HepG2 (cell line): ENCODE results near the gene REC114. TPM values are rescaled to one million over a fixed set of nuclear protein-coding genes. Genes with fewer than 3 reads are reported as not detected.

ENCODE experiments used
- ATAC-seq: fragments of 200-7000 bp; cut with Tn5 transposase; 3 replicates; pipeline ENCODE4 v1.9.1; 2020; ENCODE audit warnings: mild to moderate bottlenecking, moderate library complexity
- BruUV-seq: library from RNA; stranded (reverse); fragments of 400-500 nt; replicated peaks from 2 replicates; lab custom pipeline; 2021; lab: Mats Ljungman, UMichigan
- CTCF ChIA-PET: fragments of 300-600 bp; formaldehyde crosslinking; extraction: SDS; loops from one replicate; lab custom pipeline; 2021; ENCODE audit warnings: low total read pairs, inconsistent platforms, low intra/inter-chr PET ratio; lab: Yijun Ruan, JAX
- POLR2A ChIA-PET: fragments of 350-600 bp; sonication (Branson Sonifier 250); formaldehyde crosslinking; loops from one replicate; lab custom pipeline; 2020; ENCODE audit warnings: antibody characterized with exemption, inconsistent platforms; lab: Yijun Ruan, JAX
- DNase-seq: peaks from one replicate; pipeline ENCODE4 v3.0.0-alpha.2; 2015; ENCODE audit warnings: low spot score
- FAIRE-seq: peaks from 3 replicates; lab custom pipeline; 2011; peaks lifted over from hg19 to GRCh38; lab: Jason Lieb, UNC
- H2AFZ ChIP-seq: one replicate; pipeline ENCODE4 v1.6.1; 2011; ENCODE audit warnings: low read length, inconsistent platforms
- H3K27ac ChIP-seq: fragments of 300-600 bp; 3 replicates; pipeline ENCODE4 v1.8.0; 2011; ENCODE audit warnings: mixed run types, mild to moderate bottlenecking, mixed read lengths, low read length, inconsistent platforms; ENCODE audit not compliant: insufficient read depth; ENCODE audit errors: extremely low read length
- H3K27me3 ChIP-seq, 2 experiments: fragments of 200-600 bp in 1 of 2; 2 replicates in 1 of 2; 3 replicates in 1 of 2; pipeline versions ENCODE4 v1.6.0 to v1.8.0; 2011; ENCODE audit warnings: low read length in 2 of 2, mild to moderate bottlenecking in 2 of 2, moderate library complexity in 2 of 2, inconsistent platforms in 1 of 2; ENCODE audit not compliant: insufficient read depth in 2 of 2, control insufficient read depth in 1 of 2
- H3K36me3 ChIP-seq, 2 experiments: fragments of 200-600 bp in 1 of 2; replicated peaks in 1 of 2; 2 replicates in 1 of 2; 3 replicates in 1 of 2; pipeline versions ENCODE4 v1.5.1 to v1.8.0; 2011; ENCODE audit warnings: low read length in 2 of 2, inconsistent platforms in 1 of 2; ENCODE audit not compliant: insufficient read depth in 2 of 2, control insufficient read depth in 1 of 2
- H3K4me1 ChIP-seq: 2 replicates; pipeline ENCODE4 v1.5.1; 2012; ENCODE audit warnings: low read length, inconsistent platforms; ENCODE audit not compliant: insufficient read depth
- H3K4me2 ChIP-seq: 2 replicates; pipeline ENCODE4 v1.6.0; 2011; ENCODE audit warnings: low read depth, low read length, inconsistent platforms
- H3K4me3 ChIP-seq, 3 experiments: fragments of 200-600 bp in 1 of 3; sonication (generic), shearing (Covaris generic) in 1 of 3; replicated peaks in 1 of 3; 2 replicates each; pipeline ENCODE4 v1.5.1; 2011 to 2016; ENCODE audit warnings: low read length in 3 of 3, inconsistent platforms in 2 of 3, low read depth in 2 of 3, mild to moderate bottlenecking in 2 of 3, control low read depth in 1 of 3, mixed read lengths in 1 of 3; ENCODE audit not compliant: insufficient read depth in 1 of 3
- H3K79me2 ChIP-seq: one replicate; pipeline ENCODE4 v1.6.1; 2011; ENCODE audit warnings: low read length, inconsistent platforms; ENCODE audit not compliant: insufficient read depth
- H3K9ac ChIP-seq: 2 replicates; pipeline ENCODE4 v1.6.0; 2011; ENCODE audit warnings: mild to moderate bottlenecking, low read depth, low read length, inconsistent platforms; ENCODE audit not compliant: insufficient read depth
- H3K9me3 ChIP-seq: 2 replicates; pipeline ENCODE4 v1.5.1; 2012; ENCODE audit warnings: mild to moderate bottlenecking, low read length
- H4K20me1 ChIP-seq: 2 replicates; pipeline ENCODE4 v1.6.0; 2011; ENCODE audit warnings: inconsistent platforms, mild to moderate bottlenecking, low read length, moderate library complexity; ENCODE audit not compliant: insufficient read depth
- HNF4A ChIP-seq: sonication (generic); formaldehyde crosslinking; IDR thresholded peaks from 2 replicates; pipeline ENCODE4 v1.4.0; 2020; ENCODE audit warnings: missing genetic modification reagents
- NCOA1 ChIP-seq: sonication (generic); formaldehyde crosslinking; IDR thresholded peaks from 2 replicates; pipeline ENCODE4 v1.9.0; 2021; ENCODE audit warnings: missing genetic modification reagents
- NFYB ChIP-seq: sonication (generic); formaldehyde crosslinking; IDR thresholded peaks from 2 replicates; pipeline ENCODE4 v1.4.0; 2020; ENCODE audit warnings: missing genetic modification reagents
- POGZ ChIP-seq: sonication (generic); formaldehyde crosslinking; IDR thresholded peaks from 2 replicates; pipeline ENCODE4 v1.4.0; 2020; ENCODE audit warnings: mild to moderate bottlenecking, missing genetic modification reagents
- SRF ChIP-seq: IDR thresholded peaks from 2 replicates; pipeline ENCODE4 v1.6.1; 2011; ENCODE audit warnings: mild to moderate bottlenecking, low read depth, low read length, moderate library complexity
- ZBTB42 ChIP-seq: sonication (generic); formaldehyde crosslinking; IDR thresholded peaks from 2 replicates; pipeline ENCODE4 v1.5.0; 2020; ENCODE audit warnings: mild to moderate bottlenecking, missing genetic modification reagents
- in situ Hi-C: cut with HindIII; loops from 2 replicates; pipeline ENCODE4 v1.10.0; 2017; ENCODE audit warnings: low pct_unique_long_range_greater_than_20kb; ENCODE audit not compliant: extremely low pct_ligation_motif_present
- intact Hi-C: fragments of 100-400 bp; cut with micrococcal nuclease; formaldehyde crosslinking; loops from one replicate; pipeline ENCODE4 v1.10.0; 2022; ENCODE audit not compliant: unreplicated experiment
- polyA plus RNA-seq, 8 experiments: library from polyadenylated mRNA; depleted of rRNA in 3 of 8; stranded (reverse) in 7 of 8; unstranded in 1 of 8; fragments of >200 nt; fragmentation: Illumina TruSeq in 4 of 8; extraction: Trizol in 4 of 8; gene quantifications; 2 replicates each; pipeline versions ENCODE4 v1.2.1 to v1.2.3, GENCODE V29; 2011 to 2016; ENCODE audit warnings: low read depth in 4 of 8, missing spikeins in 1 of 8, mixed read lengths in 1 of 8; ENCODE audit not compliant: insufficient read depth in 1 of 8
- total RNA-seq, 5 experiments: library from RNA; depleted of rRNA; stranded (reverse); fragments of >200 nt; fragmentation: Illumina TruSeq; extraction: Trizol; gene quantifications; 2 replicates each; pipeline ENCODE4 v1.2.3, GENCODE V29; 2016; ENCODE audit warnings: low read depth in 1 of 5
- TF ChIP-seq, protein P1 (sequence below): sonication (generic); formaldehyde crosslinking; IDR thresholded peaks from 2 replicates; pipeline ENCODE4 v1.5.0; 2020; ENCODE audit warnings: mild to moderate bottlenecking, missing genetic modification reagents, borderline replicate concordance
- TF ChIP-seq, protein P2 (sequence below): conservative IDR thresholded peaks from 2 replicates; pipeline ENCODE4 v1.6.1; 2018; ENCODE audit warnings: missing genetic modification reagents
- TF ChIP-seq, protein P3 (sequence below): IDR thresholded peaks from 2 replicates; pipeline ENCODE4 v1.6.1; 2016; ENCODE audit warnings: missing compliant biosample characterization, missing genetic modification reagents, borderline replicate concordance
- TF ChIP-seq, protein P4 (sequence below): sonication (generic); formaldehyde crosslinking; IDR thresholded peaks from 2 replicates; pipeline ENCODE4 v1.4.0; 2020; ENCODE audit warnings: missing genetic modification reagents
- TF ChIP-seq, protein P5 (sequence below): IDR thresholded peaks from 2 replicates; pipeline ENCODE4 v1.6.1; 2016; ENCODE audit warnings: low read depth

Gene REC114
- total and polyA plus RNA-seq, 2 of the 13 experiments (the other 11 are each of a cell fraction or from before 2014, with no cell fraction given): not detected

DNA sequence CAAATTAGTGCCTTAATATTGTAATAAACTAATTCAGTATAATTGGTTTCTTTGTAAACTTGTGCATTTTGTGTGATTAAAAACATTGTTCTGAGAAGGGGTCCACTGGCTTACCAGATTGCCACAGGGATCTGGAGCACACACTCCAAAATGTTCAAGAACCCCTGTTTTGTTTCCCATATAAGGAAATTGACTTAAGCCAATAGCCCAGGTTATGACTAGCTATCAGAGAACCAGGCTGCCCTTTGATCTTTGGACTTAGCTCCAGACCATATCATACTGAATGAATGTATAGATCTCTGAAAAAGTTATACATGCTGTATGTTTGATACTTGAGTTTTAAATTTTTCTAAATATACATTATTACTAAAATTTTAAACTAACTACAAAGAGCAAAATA is 98.5 kb downstream of the REC114 start:
- ATAC-seq (no peak), FAIRE-seq (no peak), DNase-seq (peak; percentile 41)
- Histone ChIP-seq H4K20me1 (no peaks in the 10 kb centered on the region), H3K9ac (no peak overlapping the region), H3K4me2 (no peak overlapping the region), H3K27me3 (no peaks in the 10 kb centered on the region), H2AFZ (no peak overlapping the region), H3K9me3 (no peaks in the 10 kb centered on the region), H3K79me2 (no peaks in the 10 kb centered on the region), H3K4me1 (peaks cover 7% of the 10 kb centered on the region; the same call in 1 of the 2 replicates), H3K27ac (no peak overlapping the region), H3K36me3 (no peaks in the 10 kb centered on the region), H3K4me3 (no peak overlapping the region)
- intact Hi-C loops (no loop called here), in situ Hi-C loops (no loop called here)
- no TSS peak for BruUV-seq
- ChIA-PET POLR2A (no interaction called here), CTCF (no interaction called here)
- TF ChIP-seq ZBTB42 (CRISPR knock-in tag): no peak
- TF ChIP-seq, protein P1, sequence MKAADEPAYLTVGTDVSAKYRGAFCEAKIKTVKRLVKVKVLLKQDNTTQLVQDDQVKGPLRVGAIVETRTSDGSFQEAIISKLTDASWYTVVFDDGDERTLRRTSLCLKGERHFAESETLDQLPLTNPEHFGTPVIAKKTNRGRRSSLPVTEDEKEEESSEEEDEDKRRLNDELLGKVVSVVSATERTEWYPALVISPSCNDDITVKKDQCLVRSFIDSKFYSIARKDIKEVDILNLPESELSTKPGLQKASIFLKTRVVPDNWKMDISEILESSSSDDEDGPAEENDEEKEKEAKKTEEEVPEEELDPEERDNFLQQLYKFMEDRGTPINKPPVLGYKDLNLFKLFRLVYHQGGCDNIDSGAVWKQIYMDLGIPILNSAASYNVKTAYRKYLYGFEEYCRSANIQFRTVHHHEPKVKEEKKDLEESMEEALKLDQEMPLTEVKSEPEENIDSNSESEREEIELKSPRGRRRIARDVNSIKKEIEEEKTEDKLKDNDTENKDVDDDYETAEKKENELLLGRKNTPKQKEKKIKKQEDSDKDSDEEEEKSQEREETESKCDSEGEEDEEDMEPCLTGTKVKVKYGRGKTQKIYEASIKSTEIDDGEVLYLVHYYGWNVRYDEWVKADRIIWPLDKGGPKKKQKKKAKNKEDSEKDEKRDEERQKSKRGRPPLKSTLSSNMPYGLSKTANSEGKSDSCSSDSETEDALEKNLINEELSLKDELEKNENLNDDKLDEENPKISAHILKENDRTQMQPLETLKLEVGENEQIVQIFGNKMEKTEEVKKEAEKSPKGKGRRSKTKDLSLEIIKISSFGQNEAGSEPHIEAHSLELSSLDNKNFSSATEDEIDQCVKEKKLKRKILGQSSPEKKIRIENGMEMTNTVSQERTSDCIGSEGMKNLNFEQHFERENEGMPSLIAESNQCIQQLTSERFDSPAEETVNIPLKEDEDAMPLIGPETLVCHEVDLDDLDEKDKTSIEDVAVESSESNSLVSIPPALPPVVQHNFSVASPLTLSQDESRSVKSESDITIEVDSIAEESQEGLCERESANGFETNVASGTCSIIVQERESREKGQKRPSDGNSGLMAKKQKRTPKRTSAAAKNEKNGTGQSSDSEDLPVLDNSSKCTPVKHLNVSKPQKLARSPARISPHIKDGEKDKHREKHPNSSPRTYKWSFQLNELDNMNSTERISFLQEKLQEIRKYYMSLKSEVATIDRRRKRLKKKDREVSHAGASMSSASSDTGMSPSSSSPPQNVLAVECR (CRISPR knock-in tag): no peak
- TF ChIP-seq, protein P2, sequence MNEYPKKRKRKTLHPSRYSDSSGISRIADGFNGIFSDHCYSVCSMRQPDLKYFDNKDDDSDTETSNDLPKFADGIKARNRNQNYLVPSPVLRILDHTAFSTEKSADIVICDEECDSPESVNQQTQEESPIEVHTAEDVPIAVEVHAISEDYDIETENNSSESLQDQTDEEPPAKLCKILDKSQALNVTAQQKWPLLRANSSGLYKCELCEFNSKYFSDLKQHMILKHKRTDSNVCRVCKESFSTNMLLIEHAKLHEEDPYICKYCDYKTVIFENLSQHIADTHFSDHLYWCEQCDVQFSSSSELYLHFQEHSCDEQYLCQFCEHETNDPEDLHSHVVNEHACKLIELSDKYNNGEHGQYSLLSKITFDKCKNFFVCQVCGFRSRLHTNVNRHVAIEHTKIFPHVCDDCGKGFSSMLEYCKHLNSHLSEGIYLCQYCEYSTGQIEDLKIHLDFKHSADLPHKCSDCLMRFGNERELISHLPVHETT (CRISPR knock-in tag): no peak
- TF ChIP-seq HNF4A (CRISPR knock-in tag): peak; percentile 51
- TF ChIP-seq, protein P3, sequence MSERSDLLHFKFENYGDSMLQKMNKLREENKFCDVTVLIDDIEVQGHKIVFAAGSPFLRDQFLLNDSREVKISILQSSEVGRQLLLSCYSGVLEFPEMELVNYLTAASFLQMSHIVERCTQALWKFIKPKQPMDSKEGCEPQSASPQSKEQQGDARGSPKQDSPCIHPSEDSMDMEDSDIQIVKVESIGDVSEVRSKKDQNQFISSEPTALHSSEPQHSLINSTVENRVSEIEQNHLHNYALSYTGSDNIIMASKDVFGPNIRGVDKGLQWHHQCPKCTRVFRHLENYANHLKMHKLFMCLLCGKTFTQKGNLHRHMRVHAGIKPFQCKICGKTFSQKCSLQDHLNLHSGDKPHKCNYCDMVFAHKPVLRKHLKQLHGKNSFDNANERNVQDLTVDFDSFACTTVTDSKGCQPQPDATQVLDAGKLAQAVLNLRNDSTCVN (CRISPR knock-in tag): peak; percentile 61; the same call in 1 of the 2 replicates
- peak; percentile 83 for TF ChIP-seq SRF
- TF ChIP-seq, protein P4, sequence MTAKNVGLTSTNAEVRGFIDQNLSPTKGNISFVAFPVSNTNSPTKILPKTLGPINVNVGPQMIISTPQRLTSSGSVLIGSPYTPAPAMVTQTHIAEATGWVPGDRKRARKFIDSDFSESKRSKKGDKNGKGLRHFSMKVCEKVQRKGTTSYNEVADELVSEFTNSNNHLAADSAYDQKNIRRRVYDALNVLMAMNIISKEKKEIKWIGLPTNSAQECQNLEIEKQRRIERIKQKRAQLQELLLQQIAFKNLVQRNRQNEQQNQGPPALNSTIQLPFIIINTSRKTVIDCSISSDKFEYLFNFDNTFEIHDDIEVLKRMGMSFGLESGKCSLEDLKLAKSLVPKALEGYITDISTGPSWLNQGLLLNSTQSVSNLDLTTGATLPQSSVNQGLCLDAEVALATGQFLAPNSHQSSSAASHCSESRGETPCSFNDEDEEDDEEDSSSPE: no peak
- no peak for TF ChIP-seq POGZ (CRISPR knock-in tag)
- no peak for TF ChIP-seq NCOA1 (CRISPR knock-in tag)
- TF ChIP-seq NFYB (CRISPR knock-in tag): no peak
- TF ChIP-seq, protein P5, sequence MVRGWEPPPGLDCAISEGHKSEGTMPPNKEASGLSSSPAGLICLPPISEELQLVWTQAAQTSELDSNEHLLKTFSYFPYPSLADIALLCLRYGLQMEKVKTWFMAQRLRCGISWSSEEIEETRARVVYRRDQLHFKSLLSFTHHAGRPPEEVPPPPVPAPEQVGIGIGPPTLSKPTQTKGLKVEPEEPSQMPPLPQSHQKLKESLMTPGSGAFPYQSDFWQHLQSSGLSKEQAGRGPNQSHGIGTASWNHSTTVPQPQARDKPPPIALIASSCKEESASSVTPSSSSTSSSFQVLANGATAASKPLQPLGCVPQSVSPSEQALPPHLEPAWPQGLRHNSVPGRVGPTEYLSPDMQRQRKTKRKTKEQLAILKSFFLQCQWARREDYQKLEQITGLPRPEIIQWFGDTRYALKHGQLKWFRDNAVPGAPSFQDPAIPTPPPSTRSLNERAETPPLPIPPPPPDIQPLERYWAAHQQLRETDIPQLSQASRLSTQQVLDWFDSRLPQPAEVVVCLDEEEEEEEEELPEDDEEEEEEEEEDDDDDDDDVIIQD: 0 out of 2 replicates have a peak, but pooled peaks have one; percentile 16
